GM12878 (cell line): ENCODE results near the gene ATCAY.

Source experiments
- CTCF ChIP-seq, 3 experiments: IDR thresholded peaks in 2 of 3; conservative IDR thresholded peaks in 1 of 3; 2 replicates each; pipeline ENCODE4 v1.5.1; 2011; ENCODE audit warnings: low read depth in 3 of 3, low read length in 3 of 3, mild to moderate bottlenecking in 3 of 3, control low read depth in 2 of 3, moderate library complexity in 2 of 3, inconsistent platforms in 1 of 3, mixed read lengths in 1 of 3; ENCODE audit not compliant: control insufficient read depth in 2 of 3, insufficient read depth in 1 of 3; ENCODE audit errors: extremely low read depth in 1 of 3
- NR2F1 ChIP-seq: fragments of 450-650 bp; conservative IDR thresholded peaks from 2 replicates; pipeline ENCODE4 v1.6.1; 2017; ENCODE audit warnings: mild to moderate bottlenecking
- RB1 ChIP-seq: fragments of 450-650 bp; formaldehyde crosslinking; IDR thresholded peaks from 2 replicates; pipeline ENCODE4 v1.6.1; 2017; ENCODE audit warnings: mild to moderate bottlenecking, borderline replicate concordance
- SPI1 ChIP-seq: IDR thresholded peaks from 2 replicates; pipeline ENCODE4 v1.6.1; 2011; ENCODE audit warnings: low read depth, mild to moderate bottlenecking, low read length, moderate library complexity, borderline replicate concordance; ENCODE audit not compliant: insufficient read depth
- TAF1 ChIP-seq: IDR thresholded peaks from 2 replicates; pipeline ENCODE4 v1.6.1; 2011; ENCODE audit warnings: mild to moderate bottlenecking, low read depth, low read length, borderline replicate concordance

- TF ChIP-seq SPI1 (no peak), CTCF (IDR thresholded peaks at IDR 0.05 in 2 of 3, conservative IDR thresholded peaks at IDR 0.05 in 1 of 3; ENCODE audit: control insufficient read depth in 2 of 3, extremely low read depth in 1 of 3, insufficient read depth in 1 of 3, low read depth in 3 of 3, low read length in 3 of 3) (no peak), TAF1 (no peak), NR2F1 (no peak), RB1 (no peak)
These were observed 94.7 kb downstream of the ATCAY start for GRCh38 chr19:3975144-3975543.
